ENCODE data around the gene JMJD1C.

DNA sequence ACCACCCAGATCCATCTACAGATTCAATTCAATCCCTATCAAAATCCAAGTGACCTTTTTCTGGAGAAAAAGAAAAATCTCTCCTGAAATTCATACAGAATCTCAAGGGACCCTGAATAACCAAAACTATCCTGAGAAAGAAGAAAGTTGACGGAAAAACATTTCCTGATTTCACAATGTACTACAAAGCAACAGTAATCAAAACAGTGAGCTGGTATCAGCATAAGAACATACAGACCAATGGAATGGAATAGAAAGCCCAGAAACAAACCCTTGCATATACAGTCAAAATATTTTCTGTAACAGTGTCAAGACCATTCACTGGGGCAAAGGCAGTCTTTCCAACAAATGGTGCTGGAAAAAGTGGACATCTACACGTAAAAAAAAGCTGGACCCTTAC lies 89.9 kb downstream of the JMJD1C start:
- TF ChIP-seq, protein P1, sequence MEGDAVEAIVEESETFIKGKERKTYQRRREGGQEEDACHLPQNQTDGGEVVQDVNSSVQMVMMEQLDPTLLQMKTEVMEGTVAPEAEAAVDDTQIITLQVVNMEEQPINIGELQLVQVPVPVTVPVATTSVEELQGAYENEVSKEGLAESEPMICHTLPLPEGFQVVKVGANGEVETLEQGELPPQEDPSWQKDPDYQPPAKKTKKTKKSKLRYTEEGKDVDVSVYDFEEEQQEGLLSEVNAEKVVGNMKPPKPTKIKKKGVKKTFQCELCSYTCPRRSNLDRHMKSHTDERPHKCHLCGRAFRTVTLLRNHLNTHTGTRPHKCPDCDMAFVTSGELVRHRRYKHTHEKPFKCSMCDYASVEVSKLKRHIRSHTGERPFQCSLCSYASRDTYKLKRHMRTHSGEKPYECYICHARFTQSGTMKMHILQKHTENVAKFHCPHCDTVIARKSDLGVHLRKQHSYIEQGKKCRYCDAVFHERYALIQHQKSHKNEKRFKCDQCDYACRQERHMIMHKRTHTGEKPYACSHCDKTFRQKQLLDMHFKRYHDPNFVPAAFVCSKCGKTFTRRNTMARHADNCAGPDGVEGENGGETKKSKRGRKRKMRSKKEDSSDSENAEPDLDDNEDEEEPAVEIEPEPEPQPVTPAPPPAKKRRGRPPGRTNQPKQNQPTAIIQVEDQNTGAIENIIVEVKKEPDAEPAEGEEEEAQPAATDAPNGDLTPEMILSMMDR (IDR thresholded peaks at IDR 0.05), result no peak
- no peak for TF ChIP-seq POLR2A (IDR thresholded peaks at IDR 0.05)

Measured in ovary (tissue), 3 donors.